Activated CD8-positive, alpha-beta memory T cell treated with anti-CD3 and anti-CD28 coated beads, Interleukin-2, amount 50 U/mL, for 24 hours (primary cell): ENCODE results near the gene KLHL6.

Experiments used
- DNase-seq: peaks from one replicate; pipeline ENCODE4 v3.0.0-alpha.2; 2020; ENCODE audit errors: extremely low read depth

Gene KLHL6

GRCh38 chr3:183564046-183564445 lies 8.5 kb upstream of the KLHL6 start:
- DNase-seq = no peak

- no peak for DNase-seq
Measured at GRCh38 chr3:183563536-183563874, 8.0 kb upstream of the KLHL6 start.

- DNase-seq = no peak
Measured at GRCh38 chr3:183560607-183561006, 5.1 kb upstream of the KLHL6 start.

- DNase-seq = no peak
Measured at GRCh38 chr3:183558495-183558894, 3.0 kb upstream of the KLHL6 start.

GRCh38 chr3:183556722-183557121 lies 1.2 kb upstream of the KLHL6 start:
- no peak for DNase-seq

- DNase-seq = no peak
Measured at GRCh38 chr3:183554377-183554776, 1.1 kb downstream of the KLHL6 start.

DNA sequence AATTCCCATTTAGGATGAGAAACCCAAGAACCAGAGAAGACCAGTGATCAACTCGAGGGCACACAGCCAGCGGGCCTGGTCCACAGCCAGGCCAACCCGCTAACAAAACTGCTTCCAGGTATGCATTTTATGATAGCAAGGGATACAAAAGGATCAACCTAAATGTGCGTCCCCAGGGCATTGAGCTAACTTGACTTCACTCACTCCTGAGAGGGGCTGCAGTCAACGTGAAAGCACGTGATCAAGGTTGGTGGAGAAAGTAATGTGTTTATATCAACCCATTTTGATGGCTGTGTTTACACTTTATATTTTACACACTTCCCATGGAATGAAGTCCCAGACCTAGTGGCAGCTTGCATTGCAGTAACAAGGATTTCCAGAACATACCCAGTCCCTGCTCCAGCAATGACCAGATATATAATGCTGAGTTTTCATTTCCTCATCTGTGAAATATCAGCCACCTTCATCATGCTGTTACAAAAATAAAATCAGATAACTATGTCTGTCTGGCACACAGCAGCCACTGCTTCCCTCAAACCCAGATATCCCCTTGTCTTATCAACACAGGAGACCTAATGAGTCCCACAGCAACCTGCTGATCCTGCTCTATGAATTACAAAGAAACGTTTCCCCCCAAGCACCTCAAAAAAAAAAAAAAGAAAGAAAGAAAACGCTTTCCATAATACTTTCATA lies 2.0 kb downstream of the KLHL6 start:
- DNase-seq = no peak

- DNase-seq = no peak
Measured at GRCh38 chr3:183551930-183552329, 3.6 kb downstream of the KLHL6 start.

- DNase-seq = no peak
Measured at GRCh38 chr3:183548262-183548769, 7.2 kb downstream of the KLHL6 start.

DNA sequence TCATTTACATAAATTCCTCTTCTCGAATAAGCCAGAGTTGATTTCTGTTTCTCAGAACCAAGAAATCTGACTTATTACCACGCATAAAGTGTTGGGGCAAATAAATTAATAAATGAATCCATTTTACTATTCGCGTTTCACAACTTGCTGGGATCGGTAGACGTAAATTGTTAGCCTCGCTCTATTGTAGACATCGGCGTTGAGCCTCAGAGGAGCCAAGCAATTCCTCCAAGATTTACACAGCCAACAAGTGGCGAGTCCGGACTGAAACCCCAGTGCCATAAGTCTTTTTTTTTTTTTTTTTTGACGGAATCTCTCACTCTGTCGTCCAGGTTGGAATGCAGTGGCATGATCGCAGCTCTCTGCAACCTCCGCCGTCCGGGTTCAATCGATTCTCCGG lies 8.9 kb downstream of the KLHL6 start:
- DNase-seq = no peak

- DNase-seq = no peak
Measured at GRCh38 chr3:183545708-183546107, 9.8 kb downstream of the KLHL6 start.

DNA sequence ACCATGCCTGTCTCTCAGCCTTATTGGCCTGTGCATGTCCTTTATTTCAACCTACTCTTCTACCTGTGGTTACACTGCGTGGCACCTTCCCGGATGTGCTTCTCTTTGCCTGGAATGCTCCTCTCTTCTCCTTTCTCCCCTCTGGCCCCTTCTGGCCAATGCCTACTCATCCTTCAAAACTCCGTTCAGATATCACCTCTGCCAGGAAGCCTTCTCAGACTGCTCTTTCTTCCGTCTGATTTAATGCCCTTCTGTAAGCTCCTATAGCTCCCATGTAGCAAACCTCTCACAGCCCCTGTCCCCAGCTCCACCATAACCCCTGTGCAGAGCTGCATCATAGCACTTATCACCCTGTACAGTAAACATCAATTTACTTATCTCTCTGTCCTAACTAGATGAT lies 13.2 kb downstream of the KLHL6 start:
- DNase-seq = no peak

DNA sequence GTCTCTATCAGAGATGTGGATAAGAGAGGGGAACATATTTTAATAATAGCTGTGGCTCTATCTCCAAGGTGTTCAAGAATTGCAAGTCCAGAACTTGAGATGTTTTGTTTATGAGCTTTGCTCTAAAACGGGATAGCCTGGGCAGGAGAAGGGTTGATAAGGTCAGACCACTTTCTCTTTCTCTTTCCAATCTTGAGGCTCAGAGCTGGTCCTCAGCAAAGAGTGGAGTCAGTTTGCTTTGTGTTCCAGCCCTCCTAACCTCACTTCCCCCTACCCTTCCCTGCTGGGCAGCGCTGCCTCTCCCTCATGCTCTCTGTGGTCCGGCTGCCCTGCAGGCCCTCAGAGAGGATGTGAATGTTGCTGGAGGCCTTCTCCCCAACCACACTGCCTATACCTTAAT lies 13.8 kb downstream of the KLHL6 start:
- DNase-seq = no peak

GRCh38 chr3:183541235-183541655 lies 14.3 kb downstream of the KLHL6 start:
- no peak for DNase-seq

DNA sequence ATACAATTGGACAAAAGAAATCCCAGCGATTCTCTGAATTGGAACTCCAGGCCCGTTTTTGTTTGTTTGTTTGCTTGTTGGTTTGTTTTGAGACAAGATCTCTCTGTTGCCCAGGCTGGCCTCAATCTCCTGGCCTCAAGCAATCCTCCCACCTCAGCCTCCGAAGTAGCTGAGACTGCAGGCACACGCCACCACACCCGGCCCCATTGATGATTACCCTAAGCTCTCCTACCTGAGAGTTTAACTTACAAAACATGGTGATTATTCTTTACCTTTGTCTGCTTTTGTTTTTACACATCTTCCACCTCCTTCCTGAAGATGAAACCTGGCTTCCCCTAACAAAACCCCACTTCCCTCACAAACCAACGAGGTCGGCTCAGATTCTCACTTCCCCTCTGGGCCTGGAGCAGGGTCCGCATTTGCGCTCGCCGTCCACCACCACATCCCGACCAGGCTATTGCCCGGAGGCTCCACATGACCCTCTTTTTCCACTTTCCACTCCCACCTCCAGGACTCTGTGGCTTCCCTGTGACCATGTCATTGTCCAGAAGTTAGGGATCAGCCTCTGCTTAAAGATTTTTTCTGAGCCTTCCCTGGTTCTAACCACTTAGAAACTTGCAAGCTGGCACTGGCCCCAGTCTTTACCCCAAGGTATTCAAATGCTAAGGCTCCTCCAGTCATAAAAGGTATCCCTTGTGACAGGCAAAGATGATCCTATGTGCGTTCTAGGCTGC lies 14.8 kb downstream of the KLHL6 start:
- DNase-seq = no peak

DNA sequence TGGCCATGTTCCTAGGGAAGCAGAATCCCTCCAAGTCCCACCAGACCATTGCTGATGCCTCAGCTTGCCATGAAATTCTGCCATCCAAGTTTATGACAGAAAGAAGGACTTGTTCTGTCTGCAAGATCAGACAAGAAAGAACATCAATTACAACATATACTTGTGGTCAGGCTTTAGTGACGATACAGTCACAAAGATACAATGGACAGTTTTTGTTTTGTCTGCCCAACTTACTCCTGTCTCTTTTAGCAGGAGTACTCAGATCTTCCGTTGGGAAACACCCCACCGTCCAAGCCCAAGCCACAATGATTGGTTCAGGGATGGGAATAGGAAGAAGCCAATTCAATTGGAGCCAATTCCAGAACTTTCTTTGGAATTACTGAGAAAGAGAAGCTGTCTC lies 15.7 kb downstream of the KLHL6 start:
- DNase-seq = no peak

DNA sequence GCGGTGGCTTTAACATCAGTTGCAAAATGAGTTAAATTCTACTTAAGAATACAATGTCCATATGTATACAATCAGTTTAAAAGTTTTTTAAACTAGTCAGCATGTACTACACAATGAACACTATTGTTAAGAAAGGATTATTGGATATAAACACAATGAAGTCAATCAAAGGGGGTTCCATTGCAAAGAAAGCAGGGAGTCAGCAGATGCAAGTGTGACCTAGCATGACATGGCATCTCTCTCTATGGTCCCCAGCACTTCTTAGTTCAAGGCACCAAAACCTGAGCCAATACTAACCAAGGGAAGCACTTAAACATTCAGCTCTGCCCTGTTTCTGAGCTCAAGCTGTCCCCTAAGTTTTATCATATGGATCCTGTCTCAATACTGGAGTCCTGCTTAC lies 17.0 kb downstream of the KLHL6 start:
- no peak for DNase-seq

- DNase-seq = no peak
Measured at GRCh38 chr3:183537295-183537730, 18.2 kb downstream of the KLHL6 start.

GRCh38 chr3:183536238-183536880 lies 19.1 kb downstream of the KLHL6 start:
- DNase-seq = no peak

DNA sequence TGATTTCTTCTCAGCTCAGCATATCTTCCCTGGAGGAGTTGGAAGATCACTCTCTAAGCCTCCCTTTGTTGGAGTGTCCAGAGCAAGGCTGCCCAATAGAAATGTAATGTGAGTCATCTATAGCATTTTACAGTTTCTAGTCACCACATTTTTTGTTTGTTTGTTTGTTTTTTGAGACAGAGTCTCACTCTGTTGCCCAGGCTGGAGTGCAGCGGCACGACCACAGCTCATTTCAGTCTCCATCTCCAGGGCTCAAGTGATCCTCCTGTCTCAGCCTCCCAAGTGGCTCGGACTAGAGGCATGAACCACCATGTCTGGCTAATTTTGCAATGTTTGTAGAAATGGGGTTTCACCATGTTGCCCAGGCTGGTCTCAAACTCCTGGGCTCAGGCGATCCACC lies 21.3 kb downstream of the KLHL6 start:
- no peak for DNase-seq

DNA sequence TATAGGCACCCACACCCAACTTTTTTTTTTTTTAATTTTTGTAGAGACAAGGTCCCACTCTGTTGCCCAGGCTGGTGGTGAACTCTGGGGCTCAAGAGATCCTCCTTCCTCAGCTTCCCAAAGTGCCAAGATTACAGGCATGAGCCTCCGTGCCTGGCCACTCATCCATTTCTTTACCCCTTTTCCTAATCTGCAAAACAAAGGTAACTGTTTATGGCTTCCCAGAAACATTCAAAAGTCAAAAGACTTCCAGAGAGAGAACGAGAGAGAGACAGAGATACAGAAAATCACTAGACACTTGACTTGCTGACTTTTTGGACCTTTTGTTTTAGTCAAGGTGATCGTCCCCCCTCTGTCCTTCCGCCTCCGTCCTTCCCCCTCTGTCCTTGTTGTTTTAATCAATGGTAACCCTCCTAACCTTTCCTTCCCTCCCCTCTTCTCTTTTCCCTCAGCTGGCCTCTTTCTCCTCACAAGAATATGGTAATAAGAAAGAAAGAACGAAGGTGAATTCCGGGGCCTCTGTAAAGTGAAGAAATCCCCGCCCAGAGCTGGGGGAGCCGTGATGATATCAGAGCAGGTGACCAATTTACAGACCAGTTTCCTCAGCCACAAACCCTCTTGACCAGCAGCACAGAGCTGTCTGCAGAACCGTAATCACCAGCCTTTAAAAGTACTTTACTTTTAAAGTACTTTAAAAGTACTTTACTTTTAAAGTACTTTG lies 21.9 kb downstream of the KLHL6 start:
- no peak for DNase-seq
